ENCODE results near the gene MORC4.

MORC4 gene

DNA sequence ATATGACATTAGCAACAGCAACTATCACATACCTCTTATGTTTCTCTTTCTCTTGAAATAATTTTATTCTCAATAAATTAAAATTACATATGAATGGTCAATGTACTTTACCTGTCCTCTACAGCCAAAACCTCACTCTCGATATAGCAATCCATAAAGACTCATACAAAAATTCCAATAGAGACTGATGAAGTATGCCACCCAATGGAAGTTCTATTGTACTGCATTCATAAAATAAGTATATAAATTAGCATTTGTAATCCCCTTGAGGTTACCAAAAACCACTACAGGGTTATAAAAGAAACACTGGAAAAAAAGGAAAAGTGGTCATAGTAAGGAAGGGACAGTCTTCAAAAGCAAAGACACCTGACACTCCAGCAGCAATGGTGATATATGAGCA, 47.0 kb downstream of the MORC4 start:
- no peak for DNase-seq (ENCODE audit: low read depth)

GRCh38 chrX:106952538-106952937, 47.5 kb downstream of the MORC4 start:
- no peak for DNase-seq (ENCODE audit: low read depth)

GRCh38 chrX:106952089-106952488, 47.9 kb downstream of the MORC4 start:
- no peak for DNase-seq (ENCODE audit: low read depth)

- DNase-seq (ENCODE audit: low read depth), result no peak
Measured at GRCh38 chrX:106951230-106951629, 48.8 kb downstream of the MORC4 start.

DNA sequence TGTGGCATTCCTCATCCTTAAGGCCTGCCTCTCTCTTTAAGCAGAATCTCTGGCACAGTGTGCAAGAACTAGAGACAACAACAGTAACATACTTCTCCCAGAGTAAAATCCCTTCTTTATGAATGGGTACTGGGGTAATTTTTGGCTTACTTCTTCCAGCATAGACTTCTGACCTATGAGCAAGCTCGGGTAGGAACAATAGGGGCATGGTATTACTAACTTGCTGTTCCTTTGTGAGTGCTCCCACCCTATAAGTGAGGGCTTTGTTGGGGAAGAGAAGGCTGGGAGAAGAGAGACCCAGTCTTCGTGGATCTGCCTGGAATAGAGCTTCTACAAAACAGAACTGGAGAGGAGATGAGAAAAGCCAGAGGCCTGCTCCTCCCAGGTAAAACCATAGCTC, 49.6 kb downstream of the MORC4 start:
- DNase-seq (ENCODE audit: low read depth), result no peak

DNA sequence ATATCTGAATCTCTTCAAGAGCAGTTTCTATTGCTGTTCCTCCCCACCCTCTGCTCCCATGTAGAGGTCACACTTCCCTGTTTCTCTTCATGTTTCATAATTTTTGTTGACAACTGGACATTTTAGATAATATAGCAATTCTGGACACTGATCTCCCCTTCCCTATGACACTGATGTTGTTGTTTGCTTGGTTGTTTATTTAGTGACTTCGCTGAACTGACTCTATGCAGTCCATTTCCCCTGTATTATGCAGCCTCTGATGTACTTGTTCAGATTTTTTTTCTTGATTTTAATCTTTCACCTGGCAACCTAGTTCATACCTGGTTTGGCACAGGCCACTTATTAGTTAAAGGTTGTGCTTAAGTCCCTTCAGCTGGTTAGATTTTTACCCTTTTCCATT, 50.6 kb downstream of the MORC4 start:
- DNase-seq (ENCODE audit: low read depth), result no peak

DNA sequence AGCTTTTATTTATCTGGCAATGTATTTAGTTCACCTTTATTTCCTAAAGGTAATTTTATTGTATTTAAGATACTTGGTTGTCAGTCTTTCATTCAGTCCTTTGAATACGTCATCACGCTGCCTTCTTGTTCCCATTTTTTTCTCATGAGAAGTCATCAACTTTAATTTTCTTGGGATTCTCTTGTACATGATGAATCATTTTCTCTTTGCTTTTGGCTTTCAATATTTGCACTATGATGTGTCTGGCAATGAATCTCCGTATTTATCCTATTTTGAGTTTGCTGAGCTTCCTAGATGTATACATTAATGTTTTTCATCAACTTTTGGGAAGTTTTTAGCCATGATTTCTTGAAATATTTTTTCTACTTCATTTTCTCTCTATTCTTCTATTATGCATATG, 51.4 kb downstream of the MORC4 start:
- DNase-seq (ENCODE audit: low read depth), result no peak

DNA sequence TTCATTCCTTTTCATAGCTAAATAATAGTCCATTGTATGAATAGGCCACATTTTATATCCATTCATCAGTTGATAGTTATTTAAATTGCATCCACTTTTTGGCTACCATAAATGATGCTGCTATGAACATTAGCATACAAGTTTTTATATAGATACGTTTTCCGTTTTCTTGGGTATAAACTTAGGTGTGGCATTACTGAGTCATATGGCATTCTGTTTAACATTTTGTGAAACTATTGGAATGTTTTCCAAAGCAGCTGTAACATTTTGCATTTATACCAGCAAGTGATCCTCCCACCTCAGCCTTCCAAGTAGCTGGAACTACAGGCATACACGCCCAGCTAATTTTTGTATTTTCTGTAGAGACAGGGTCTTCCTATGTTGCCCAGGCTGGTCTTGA, 53.5 kb downstream of the MORC4 start:
- no peak for DNase-seq (ENCODE audit: low read depth)

- DNase-seq (ENCODE audit: low read depth), result no peak
Measured at GRCh38 chrX:106940068-106940467, 59.9 kb downstream of the MORC4 start.

GRCh38 chrX:106939566-106939965, 60.4 kb downstream of the MORC4 start:
- DNase-seq (ENCODE audit: low read depth), result no peak

- DNase-seq (ENCODE audit: low read depth), result no peak
Measured at GRCh38 chrX:106936246-106936645, 63.8 kb downstream of the MORC4 start.

GRCh38 chrX:106935175-106935574, 64.8 kb downstream of the MORC4 start:
- no peak for DNase-seq (ENCODE audit: low read depth)

GRCh38 chrX:106933538-106933961, 66.5 kb downstream of the MORC4 start:
- DNase-seq (ENCODE audit: low read depth), result no peak

GRCh38 chrX:106932960-106933537, 67.0 kb downstream of the MORC4 start:
- no peak for DNase-seq (ENCODE audit: low read depth)

GRCh38 chrX:106932492-106932923, 67.5 kb downstream of the MORC4 start:
- no peak for DNase-seq (ENCODE audit: low read depth)

GRCh38 chrX:106931831-106932491, 68.1 kb downstream of the MORC4 start:
- no peak for DNase-seq (ENCODE audit: low read depth)

DNA sequence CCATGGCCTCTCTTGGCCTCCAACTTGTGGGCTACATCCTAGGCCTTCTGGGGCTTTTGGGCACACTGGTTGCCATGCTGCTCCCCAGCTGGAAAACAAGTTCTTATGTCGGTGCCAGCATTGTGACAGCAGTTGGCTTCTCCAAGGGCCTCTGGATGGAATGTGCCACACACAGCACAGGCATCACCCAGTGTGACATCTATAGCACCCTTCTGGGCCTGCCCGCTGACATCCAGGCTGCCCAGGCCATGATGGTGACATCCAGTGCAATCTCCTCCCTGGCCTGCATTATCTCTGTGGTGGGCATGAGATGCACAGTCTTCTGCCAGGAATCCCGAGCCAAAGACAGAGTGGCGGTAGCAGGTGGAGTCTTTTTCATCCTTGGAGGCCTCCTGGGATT, 71.8 kb downstream of the MORC4 start:
- no peak for DNase-seq (ENCODE audit: low read depth)

- no peak for DNase-seq (ENCODE audit: low read depth)
Measured at GRCh38 chrX:106927700-106928099, 72.3 kb downstream of the MORC4 start.

DNA sequence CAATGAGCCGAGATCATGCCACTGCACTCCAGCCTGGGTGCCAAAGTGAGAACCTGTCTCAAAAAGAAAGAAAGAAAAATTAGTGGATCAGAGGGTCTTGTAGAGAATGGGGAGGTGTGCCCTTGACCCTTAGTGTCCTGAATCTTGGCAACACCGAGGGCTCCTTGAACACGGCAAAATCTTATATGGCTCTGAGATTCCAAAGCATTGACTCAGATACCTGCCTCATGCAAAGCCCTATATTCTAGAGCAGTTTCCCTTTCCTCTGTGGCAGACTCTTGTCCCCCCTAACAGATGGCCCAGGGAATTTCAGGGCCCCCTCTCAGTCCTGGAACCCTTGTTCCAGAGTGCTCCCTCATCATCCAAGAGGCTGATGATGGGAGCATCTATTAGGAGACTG, 73.0 kb downstream of the MORC4 start:
- DNase-seq (ENCODE audit: low read depth), result no peak

GRCh38 chrX:106921637-106922036, 78.4 kb downstream of the MORC4 start:
- DNase-seq (ENCODE audit: low read depth), result no peak

- no peak for DNase-seq (ENCODE audit: low read depth)
Measured at GRCh38 chrX:106919932-106920452, 80.0 kb downstream of the MORC4 start, which contains the start of gene CLDN2. Gene CLDN2, plus strand, starts transcription at chrX:106920402. Its CDS starts 7,827 bp downstream, at chrX:106928229.

DNA sequence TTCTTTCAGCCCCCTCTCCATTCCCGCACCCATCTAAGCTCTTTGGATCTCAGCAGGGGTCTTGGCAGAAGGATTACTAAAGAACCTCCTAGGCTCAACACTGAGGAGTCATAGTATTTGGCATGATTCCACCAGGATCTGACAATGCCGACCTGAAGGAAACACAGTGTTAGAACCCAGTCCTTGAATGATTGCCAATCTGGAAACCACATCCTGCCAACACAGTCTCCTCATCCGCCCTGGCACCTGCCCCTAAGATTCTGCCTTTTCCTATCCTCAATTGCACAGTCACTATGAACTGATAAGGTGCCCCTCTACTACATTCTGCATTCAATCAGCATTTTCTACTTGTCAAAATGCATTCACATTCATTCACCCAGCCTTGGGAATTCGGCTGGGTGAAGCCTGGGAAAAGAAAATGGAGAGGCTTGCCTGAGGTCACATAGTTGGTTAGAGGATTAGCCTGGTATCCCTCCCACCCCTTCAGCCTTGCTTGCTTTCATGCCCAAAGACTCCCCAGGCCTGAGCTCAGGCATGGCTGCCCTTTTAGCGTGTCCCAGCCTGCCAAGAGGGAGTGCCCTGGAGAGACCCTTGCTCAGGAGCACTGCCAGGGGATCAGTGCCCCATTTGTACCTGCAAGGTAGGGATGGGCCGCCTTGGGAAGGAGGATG, 82.0 kb downstream of the MORC4 start:
- no peak for DNase-seq (ENCODE audit: low read depth)

DNA sequence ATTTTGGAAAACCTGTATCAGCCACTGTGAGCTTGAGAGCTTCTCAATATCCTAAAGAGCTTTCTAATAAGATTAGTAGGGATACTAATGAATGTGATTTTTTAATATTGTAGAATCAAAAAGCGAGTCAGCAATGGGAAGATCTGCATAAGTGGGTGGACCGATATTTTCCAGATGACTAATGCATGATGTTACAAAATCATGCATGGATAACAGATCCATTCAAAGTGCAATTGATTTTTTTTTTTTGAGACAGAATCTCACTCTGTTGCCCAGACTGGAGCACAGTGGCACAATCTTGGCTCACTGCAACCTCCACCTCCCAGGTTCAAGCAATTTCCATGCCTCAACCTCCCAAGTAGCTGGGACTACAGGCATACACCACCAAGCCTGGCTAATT, 87.1 kb downstream of the MORC4 start:
- no peak for DNase-seq (ENCODE audit: low read depth)
